Mesenchymal stem cell (in vitro differentiated cells and primary cell): ENCODE data around the gene MED26.

Experiments
- DNase-seq: peaks from one replicate; pipeline ENCODE4 v3.0.0-alpha.2; 2013
- H2AFZ ChIP-seq: one replicate; pipeline ENCODE4 v1.6.1; 2013; ENCODE audit warnings: low read depth, mild to moderate bottlenecking, control low read depth, inconsistent platforms, low read length, moderate library complexity
- H2AK5ac ChIP-seq: 2 replicates; pipeline ENCODE4 v1.6.1; 2013; ENCODE audit warnings: low read length, moderate library complexity, mild to moderate bottlenecking, inconsistent platforms; ENCODE audit not compliant: severe bottlenecking
- H2BK120ac ChIP-seq: one replicate; pipeline ENCODE4 v1.6.1; 2013; ENCODE audit warnings: low read depth, mild to moderate bottlenecking, inconsistent platforms, low read length, moderate library complexity
- H2BK12ac ChIP-seq, 2 experiments: one replicate each; pipeline ENCODE4 v1.6.1; 2013; ENCODE audit warnings: inconsistent platforms in 2 of 2, low read length in 2 of 2, mild to moderate bottlenecking in 2 of 2, moderate library complexity in 2 of 2, control low read depth in 1 of 2
- H2BK15ac ChIP-seq: one replicate; pipeline ENCODE4 v1.6.1; 2013; ENCODE audit warnings: mild to moderate bottlenecking, low read depth, inconsistent platforms; ENCODE audit not compliant: poor library complexity, severe bottlenecking
- H2BK5ac ChIP-seq: 2 replicates; pipeline ENCODE4 v1.6.1; 2013; ENCODE audit warnings: low read depth, mild to moderate bottlenecking, low read length, control low read depth, inconsistent platforms; ENCODE audit not compliant: poor library complexity, severe bottlenecking
- H3K14ac ChIP-seq, 2 experiments: one replicate each; pipeline ENCODE4 v1.6.1; 2013; ENCODE audit warnings: inconsistent platforms in 2 of 2, low read length in 2 of 2, control low read depth in 1 of 2, mild to moderate bottlenecking in 1 of 2, moderate library complexity in 1 of 2
- H3K18ac ChIP-seq, 2 experiments: one replicate each; pipeline ENCODE4 v1.6.1; 2013; ENCODE audit warnings: inconsistent platforms in 2 of 2, low read length in 2 of 2, control low read depth in 1 of 2, low read depth in 1 of 2, mild to moderate bottlenecking in 1 of 2
- H3K23ac ChIP-seq, 2 experiments: one replicate each; pipeline ENCODE4 v1.6.1; 2013; ENCODE audit warnings: inconsistent platforms in 2 of 2, low read length in 2 of 2, mild to moderate bottlenecking in 2 of 2, moderate library complexity in 2 of 2, control low read depth in 1 of 2
- H3K27ac ChIP-seq: 2 replicates; pipeline ENCODE4 v1.5.1; 2013; ENCODE audit warnings: mild to moderate bottlenecking, moderate library complexity, low read length, control low read depth, inconsistent platforms; ENCODE audit not compliant: poor library complexity, severe bottlenecking
- H3K27me3 ChIP-seq, 2 experiments: 2 replicates each; pipeline versions ENCODE4 v1.6.1 to v1.7.0; 2013; ENCODE audit warnings: low read length in 2 of 2, mild to moderate bottlenecking in 2 of 2, moderate library complexity in 2 of 2, control low read depth in 1 of 2, inconsistent platforms in 1 of 2; ENCODE audit not compliant: control insufficient read depth in 1 of 2, insufficient read depth in 1 of 2
- H3K36me3 ChIP-seq, 2 experiments: 2 replicates each; pipeline versions ENCODE4 v1.6.1 to v1.7.0; 2013; ENCODE audit warnings: low read length in 2 of 2, control low read depth in 1 of 2, inconsistent platforms in 1 of 2, low read depth in 1 of 2, mild to moderate bottlenecking in 1 of 2; ENCODE audit not compliant: insufficient read depth in 2 of 2, control insufficient read depth in 1 of 2
- H3K4ac ChIP-seq, 2 experiments: one replicate each; pipeline ENCODE4 v1.6.1; 2013; ENCODE audit warnings: inconsistent platforms in 2 of 2, low read length in 2 of 2, mild to moderate bottlenecking in 2 of 2, moderate library complexity in 2 of 2, control low read depth in 1 of 2, low read depth in 1 of 2
- H3K4me1 ChIP-seq: 2 replicates; pipeline ENCODE4 v1.6.1; 2013; ENCODE audit warnings: low read depth, low read length, control low read depth; ENCODE audit not compliant: control insufficient read depth, insufficient read depth
- H3K4me2 ChIP-seq: 2 replicates; pipeline ENCODE4 v1.6.1; 2013; ENCODE audit warnings: low read length, mild to moderate bottlenecking, inconsistent platforms; ENCODE audit not compliant: poor library complexity, severe bottlenecking
- H3K4me3 ChIP-seq, 2 experiments: 2 replicates each; pipeline versions ENCODE4 v1.5.1 to v1.7.0; 2013; ENCODE audit warnings: low read length in 2 of 2, mild to moderate bottlenecking in 2 of 2, control low read depth in 1 of 2, low read depth in 1 of 2; ENCODE audit not compliant: insufficient read depth in 1 of 2
- H3K79me1 ChIP-seq: replicated peaks from 2 replicates; pipeline ENCODE4 v1.6.1; 2013; ENCODE audit warnings: mild to moderate bottlenecking, control low read depth, low read length, inconsistent platforms; ENCODE audit not compliant: poor library complexity, severe bottlenecking
- H3K9ac ChIP-seq: 2 replicates; pipeline ENCODE4 v1.7.0; 2013; ENCODE audit warnings: mild to moderate bottlenecking, low read length, moderate library complexity
- H3K9me3 ChIP-seq: 2 replicates; pipeline ENCODE4 v1.7.0; 2013; ENCODE audit warnings: mild to moderate bottlenecking, low read length; ENCODE audit not compliant: control insufficient read depth
- H4K8ac ChIP-seq: one replicate; pipeline ENCODE4 v1.6.1; 2013; ENCODE audit warnings: inconsistent platforms, mild to moderate bottlenecking, low read length, moderate library complexity
- H4K91ac ChIP-seq: one replicate; pipeline ENCODE4 v1.6.1; 2013; ENCODE audit warnings: mild to moderate bottlenecking, low read length, inconsistent platforms
- WGBS: methylation state at CpG from one replicate; pipeline ENCODE4 v1.1.7; 2013; ENCODE audit warnings: mixed read lengths; 5-methylcytosine and 5-hydroxymethylcytosine counted together

MED26 gene

DNA sequence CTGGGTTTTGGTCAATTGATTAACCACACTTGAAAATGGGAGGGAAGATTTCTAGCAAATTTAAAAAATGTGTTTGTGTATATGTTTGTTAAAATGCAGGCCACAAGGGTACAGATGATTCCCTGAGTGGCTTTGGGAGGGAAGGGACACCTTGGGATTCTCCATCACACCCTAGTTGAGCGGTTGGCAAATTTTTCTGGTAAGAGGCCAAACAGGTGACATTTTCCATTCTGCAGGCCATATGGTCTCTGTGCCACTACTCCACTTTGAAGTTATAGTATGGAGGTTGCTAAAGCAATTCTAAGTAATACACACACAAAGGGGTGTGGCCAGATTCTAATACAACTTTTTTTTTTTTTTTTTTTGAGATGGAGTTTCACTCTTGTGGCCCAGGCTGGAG lies 12.9 kb upstream of the MED26 start:
- H3K79me1 ChIP-seq = peaks cover 43% of the 10 kb centered on the region
- H2BK5ac ChIP-seq = no peak overlapping the region
- no peak overlapping the region for H3K23ac ChIP-seq
- WGBS = 100% methylated on average over 1 of the region's 1 CpG
- no peak overlapping the region for H3K14ac ChIP-seq
- H2BK120ac ChIP-seq = no peak overlapping the region
- no peak overlapping the region for H2BK12ac ChIP-seq
- no peak overlapping the region for H2AFZ ChIP-seq
- H3K9me3 ChIP-seq = no peaks in the 10 kb centered on the region
- H2BK15ac ChIP-seq = no peak overlapping the region
- no peak overlapping the region for H4K8ac ChIP-seq
- H3K4me2 ChIP-seq = no peak overlapping the region
- no peaks in the 10 kb centered on the region for H3K4me1 ChIP-seq
- no peak overlapping the region for H3K9ac ChIP-seq
- no peaks in the 10 kb centered on the region for H3K27me3 ChIP-seq
- DNase-seq = no peak
- H4K91ac ChIP-seq = no peak overlapping the region
- no peak overlapping the region for H3K4ac ChIP-seq
- H3K27ac ChIP-seq = no peak overlapping the region
- no peak overlapping the region for H3K4me3 ChIP-seq
- peaks cover 57 to 87% of the 10 kb centered on the region in 2 experiments for H3K36me3 ChIP-seq
- no peak overlapping the region for H3K18ac ChIP-seq
- H2AK5ac ChIP-seq = no peak overlapping the region

DNA sequence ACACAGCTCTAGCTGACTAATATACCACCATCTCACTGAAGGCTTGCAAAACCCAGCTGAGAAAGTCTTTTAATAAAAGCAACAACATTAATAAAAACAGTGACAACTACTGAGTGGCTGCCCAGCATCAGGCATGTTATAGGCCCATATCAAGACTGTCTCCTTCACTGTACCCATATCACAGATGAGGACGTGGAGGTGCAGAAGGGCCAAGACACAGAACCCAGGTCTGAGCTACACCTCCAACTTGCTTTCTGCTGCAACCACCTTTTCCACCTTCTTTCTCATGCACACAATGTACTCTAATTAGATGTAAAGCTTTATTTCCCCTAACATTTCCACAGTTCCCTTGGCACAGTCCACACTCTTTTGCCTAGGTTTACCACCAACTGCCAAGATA lies 10.7 kb upstream of the MED26 start:
- Histone ChIP-seq H3K36me3 (peaks cover 61 to 81% of the 10 kb centered on the region in 2 experiments), H2BK12ac (no peak overlapping the region)

GRCh38 chr19:16637535-16637934 lies 9.5 kb upstream of the MED26 start:
- H3K4me1 ChIP-seq = no peaks in the 10 kb centered on the region
- peaks cover 47% of the 10 kb centered on the region for H3K79me1 ChIP-seq
- no peak overlapping the region for H3K4me2 ChIP-seq

More for the DNA sequence above, 10.7 kb upstream of the MED26 start:
- no peak overlapping the region for H2AK5ac ChIP-seq
- H3K79me1 ChIP-seq = peaks cover 47% of the 10 kb centered on the region
- H2BK120ac ChIP-seq = no peak overlapping the region
- 98% methylated on average over 1 of the region's 1 CpG for WGBS
- H2AFZ ChIP-seq = no peak overlapping the region
- H3K23ac ChIP-seq = no peak overlapping the region
- no peak overlapping the region for H3K27ac ChIP-seq
- H3K14ac ChIP-seq = no peak overlapping the region
- H2BK5ac ChIP-seq = no peak overlapping the region
- H3K4me3 ChIP-seq = no peak overlapping the region
- no peaks in the 10 kb centered on the region for H3K4me1 ChIP-seq
- no peak for DNase-seq
- H4K91ac ChIP-seq = no peak overlapping the region
- H4K8ac ChIP-seq = no peak overlapping the region
- no peaks in the 10 kb centered on the region for H3K27me3 ChIP-seq
- H3K4me2 ChIP-seq = no peak overlapping the region
- H3K9ac ChIP-seq = no peak overlapping the region
- no peak overlapping the region for H3K18ac ChIP-seq
- H2BK15ac ChIP-seq = no peak overlapping the region
- H3K9me3 ChIP-seq = no peaks in the 10 kb centered on the region
- H3K4ac ChIP-seq = no peak overlapping the region

DNA sequence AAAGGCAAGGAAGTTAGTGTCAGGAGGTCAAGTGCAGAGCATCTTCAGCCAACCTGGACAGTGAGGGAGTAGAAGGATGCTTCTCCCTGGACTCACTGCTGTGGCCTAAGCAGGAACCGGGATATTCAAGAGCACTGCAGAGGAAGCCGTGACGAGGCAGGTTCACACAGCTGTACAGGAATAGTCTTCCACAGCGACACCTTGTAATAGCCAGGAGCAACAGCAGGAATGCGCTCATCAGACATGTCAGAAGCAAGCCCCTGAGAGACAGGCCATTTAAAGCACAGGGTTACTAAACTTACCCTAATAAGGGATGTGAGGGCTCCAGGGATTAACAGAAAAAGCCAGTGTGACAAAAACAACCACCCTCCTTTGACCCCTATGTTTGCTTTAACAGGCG lies 3.5 kb upstream of the MED26 start:
- Histone ChIP-seq H2BK5ac (no peak overlapping the region), H2BK120ac (no peak overlapping the region), H3K79me1 (peaks cover 23% of the 10 kb centered on the region), H3K4ac (no peak overlapping the region), H4K8ac (no peak overlapping the region), H2AK5ac (no peak overlapping the region), H3K27me3 (no peaks in the 10 kb centered on the region), H3K4me1 (peaks cover 3% of the 10 kb centered on the region), H3K9ac (no peak overlapping the region), H2BK12ac (no peak overlapping the region), H4K91ac (no peak overlapping the region), H3K9me3 (no peaks in the 10 kb centered on the region), H3K23ac (no peak overlapping the region), H2AFZ (no peak overlapping the region), H3K4me2 (no peak overlapping the region), H3K14ac (no peak overlapping the region), H3K18ac (no peak overlapping the region), H3K4me3 (no peak overlapping the region), H3K27ac (no peak overlapping the region), H3K36me3 (peaks cover 32 to 45% of the 10 kb centered on the region in 2 experiments), H2BK15ac (no peak overlapping the region)
- 91% methylated on average over 6 of the region's 6 CpGs for WGBS
- no peak for DNase-seq

More at GRCh38 chr19:16637535-16637934, 9.5 kb upstream of the MED26 start:
- Histone ChIP-seq H3K23ac (no peak overlapping the region), H3K14ac (no peak overlapping the region), H3K4ac (no peak overlapping the region), H2AK5ac (no peak overlapping the region), H3K9me3 (no peaks in the 10 kb centered on the region), H3K18ac (no peak overlapping the region), H3K36me3 (peaks cover 58 to 79% of the 10 kb centered on the region in 2 experiments), H4K91ac (no peak overlapping the region), H2BK12ac (no peak overlapping the region), H3K4me3 (no peak overlapping the region), H2BK15ac (no peak overlapping the region), H2BK5ac (no peak overlapping the region), H2AFZ (no peak overlapping the region), H3K27ac (no peak overlapping the region), H2BK120ac (no peak overlapping the region), H3K9ac (peak overlapping the region; percentile 22), H3K27me3 (no peaks in the 10 kb centered on the region), H4K8ac (no peak overlapping the region)
- DNase-seq = peak; percentile 27
